Prostate gland (tissue), 2 donors: Measurements from ENCODE around the gene OTULIN. TPM values are rescaled to one million over a fixed set of nuclear protein-coding genes. Genes with fewer than 3 reads are reported as not detected.

Source experiments
- DNase-seq: peaks from one replicate; pipeline ENCODE4 v3.0.0-alpha.2; 2019; ENCODE audit warnings: low spot score
- H3K27ac ChIP-seq, 2 donors: fragments of 200-600 bp; sonication (generic); 2 replicates each; pipeline ENCODE4 v1.5.1; 2017 to 2019
- H3K27me3 ChIP-seq: fragments of 200-600 bp; sonication (generic); replicated peaks from 2 replicates; pipeline ENCODE4 v1.5.1; 2019; ENCODE audit not compliant: insufficient read depth
- H3K36me3 ChIP-seq, 2 donors: fragments of 200-600 bp; sonication (generic); 1 replicate in 1 of 2; 2 replicates in 1 of 2; pipeline versions ENCODE4 v1.5.1 to v1.8.1; 2017 to 2019
- H3K4me1 ChIP-seq: fragments of 200-600 bp; sonication (generic); replicated peaks from 2 replicates; pipeline ENCODE4 v1.5.1; 2019
- H3K4me3 ChIP-seq, 2 donors: fragments of 200-600 bp; sonication (generic); 2 replicates each; pipeline ENCODE4 v1.5.1; 2017 to 2019
- H3K9me3 ChIP-seq: fragments of 200-600 bp; sonication (generic); 2 replicates; pipeline ENCODE4 v1.5.1; 2017
- POLR2A ChIP-seq: fragments of 450-650 bp; IDR thresholded peaks from one replicate; pipeline ENCODE4 v1.6.1; 2016; ENCODE audit warnings: antibody characterized with exemption, mild to moderate bottlenecking
- POLR2AphosphoS5 ChIP-seq: sonication (generic); formaldehyde crosslinking; IDR thresholded peaks from one replicate; pipeline ENCODE4 v1.6.1; 2017; ENCODE audit warnings: antibody characterized with exemption
- WGBS: methylation state at CpG from one replicate; pipeline ENCODE4 v1.1.5; 2018; 5-methylcytosine and 5-hydroxymethylcytosine counted together
- intact Hi-C: fragments of 100-400 bp; cut with DNase I; formaldehyde crosslinking; loops from one replicate; pipeline ENCODE4 v1.14.2; 2022
- total RNA-seq, 2 donors: library from RNA; depleted of rRNA; stranded (reverse); fragments of >200 nt; gene quantifications; one replicate each; pipeline ENCODE4 v1.1.0, GENCODE V29; 2016
- TF ChIP-seq, protein P1 (sequence below), 4 experiments: fragments of 200-600 bp in 2 of 4; fragments of 450-650 bp in 2 of 4; sonication (generic) in 2 of 4; IDR thresholded peaks; 1 replicate in 3 of 4; 2 replicates in 1 of 4; pipeline ENCODE4 v1.5.1; 2016 to 2019; ENCODE audit warnings: antibody characterized with exemption in 4 of 4, mild to moderate bottlenecking in 2 of 4, moderate library complexity in 2 of 4

OTULIN gene
- total RNA-seq, 2 donors from 2014 or later, result 35.5 to 51.8 TPM

DNA sequence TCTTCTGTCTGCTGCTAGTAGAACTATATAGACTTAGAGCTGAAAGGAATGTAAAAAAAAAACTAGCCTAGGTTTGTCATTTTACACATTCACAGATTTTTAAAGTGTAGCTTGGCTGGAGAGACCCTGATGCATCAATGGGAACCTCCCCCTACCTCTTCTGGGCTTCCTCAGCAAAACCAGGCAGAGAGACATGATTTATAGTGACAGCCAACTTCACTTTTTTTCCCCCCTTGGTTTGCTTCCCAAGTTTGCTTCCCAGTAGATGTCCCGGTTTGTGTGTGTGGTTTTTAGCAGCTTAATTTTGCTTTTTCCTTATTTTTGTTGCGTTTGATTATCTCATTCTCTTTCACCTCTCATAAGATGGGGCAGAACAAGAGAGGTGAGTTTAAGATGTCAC is 1.8 kb downstream of the OTULIN start:
- H3K27ac ChIP-seq, result peak overlapping the region; percentile 93 to 98
- no peak for DNase-seq
- peak overlapping the region; percentile 72 to 74 for H3K4me3 ChIP-seq
- H3K9me3 ChIP-seq, result no peaks in the 10 kb centered on the region
- intact Hi-C loops, result loop anchor here (10.0 kb wide), 1 partner anchor 682 kb away; no protein-coding TSS in a partner anchor
- no peaks in the 10 kb centered on the region for H3K36me3 ChIP-seq
- H3K4me1 ChIP-seq, result peaks cover 11% of the 10 kb centered on the region
- H3K27me3 ChIP-seq, result no peaks in the 10 kb centered on the region
- 38% methylated on average over 2 of the region's 2 CpGs for WGBS
- TF ChIP-seq, protein P1, sequence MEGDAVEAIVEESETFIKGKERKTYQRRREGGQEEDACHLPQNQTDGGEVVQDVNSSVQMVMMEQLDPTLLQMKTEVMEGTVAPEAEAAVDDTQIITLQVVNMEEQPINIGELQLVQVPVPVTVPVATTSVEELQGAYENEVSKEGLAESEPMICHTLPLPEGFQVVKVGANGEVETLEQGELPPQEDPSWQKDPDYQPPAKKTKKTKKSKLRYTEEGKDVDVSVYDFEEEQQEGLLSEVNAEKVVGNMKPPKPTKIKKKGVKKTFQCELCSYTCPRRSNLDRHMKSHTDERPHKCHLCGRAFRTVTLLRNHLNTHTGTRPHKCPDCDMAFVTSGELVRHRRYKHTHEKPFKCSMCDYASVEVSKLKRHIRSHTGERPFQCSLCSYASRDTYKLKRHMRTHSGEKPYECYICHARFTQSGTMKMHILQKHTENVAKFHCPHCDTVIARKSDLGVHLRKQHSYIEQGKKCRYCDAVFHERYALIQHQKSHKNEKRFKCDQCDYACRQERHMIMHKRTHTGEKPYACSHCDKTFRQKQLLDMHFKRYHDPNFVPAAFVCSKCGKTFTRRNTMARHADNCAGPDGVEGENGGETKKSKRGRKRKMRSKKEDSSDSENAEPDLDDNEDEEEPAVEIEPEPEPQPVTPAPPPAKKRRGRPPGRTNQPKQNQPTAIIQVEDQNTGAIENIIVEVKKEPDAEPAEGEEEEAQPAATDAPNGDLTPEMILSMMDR (IDR thresholded peaks at IDR 0.05), result no peak
- TF ChIP-seq POLR2AphosphoS5, result peak; percentile 2

DNA sequence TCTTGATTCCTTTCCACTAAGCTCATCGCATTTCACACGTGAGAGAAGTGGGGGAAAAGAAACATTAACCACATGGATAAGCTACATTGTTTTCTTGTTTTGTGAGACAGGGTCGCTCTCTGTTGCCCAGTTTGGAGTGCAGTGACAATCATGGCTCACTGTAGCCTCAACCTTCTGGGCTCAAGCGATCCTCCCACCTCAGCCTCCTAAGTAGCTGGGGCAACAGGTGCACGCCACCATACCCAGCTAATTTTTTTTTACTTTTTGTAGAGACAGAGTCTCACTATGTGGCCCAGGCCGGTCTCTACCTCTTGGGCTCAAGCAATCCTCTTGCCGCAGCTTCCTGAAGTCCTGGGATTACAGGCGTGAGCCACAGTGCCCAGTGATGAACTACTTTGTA is 2.8 kb downstream of the OTULIN start:
- no peaks in the 10 kb centered on the region for H3K36me3 ChIP-seq
- intact Hi-C loops, result loop anchor here (10.0 kb wide), 1 partner anchor 682 kb away; no protein-coding TSS in a partner anchor
- no peak for DNase-seq
- H3K4me1 ChIP-seq, result peaks cover 14% of the 10 kb centered on the region
- H3K27ac ChIP-seq, result peak overlapping the region in 1 of 2 donors; percentile 93
- H3K4me3 ChIP-seq, result no peak overlapping the region
- H3K9me3 ChIP-seq, result no peaks in the 10 kb centered on the region
- no peaks in the 10 kb centered on the region for H3K27me3 ChIP-seq
- TF ChIP-seq POLR2AphosphoS5, result no peak
- TF ChIP-seq, protein P1 (IDR thresholded peaks at IDR 0.05), result no peak
- no peak for TF ChIP-seq POLR2A
- WGBS, result 87% methylated on average over 8 of the region's 8 CpGs

DNA sequence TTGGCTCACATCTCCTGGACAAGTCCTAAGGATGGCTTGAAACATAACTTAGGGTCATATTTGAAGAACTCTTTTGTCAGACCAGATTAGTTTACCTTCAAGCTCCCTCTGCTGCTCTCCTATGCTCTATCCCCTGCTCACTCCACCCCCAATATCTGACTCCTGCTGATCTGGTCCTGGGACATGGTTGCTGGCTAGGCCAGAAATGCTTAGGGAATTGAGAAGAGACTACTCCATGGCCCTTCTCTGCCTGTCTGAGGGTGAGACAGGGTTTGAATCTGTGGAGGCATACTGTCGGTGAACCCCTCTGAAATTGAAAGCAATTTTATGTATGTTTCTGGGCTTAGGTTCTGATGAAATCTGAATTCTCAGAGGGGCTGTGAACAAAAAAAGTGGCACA is 3.3 kb downstream of the OTULIN start:
- 94% methylated on average over 1 of the region's 1 CpG for WGBS
- Histone ChIP-seq H3K4me1 (peaks cover 17% of the 10 kb centered on the region), H3K9me3 (no peaks in the 10 kb centered on the region), H3K27me3 (no peaks in the 10 kb centered on the region), H3K27ac (peak overlapping the region; percentile 12 to 93), H3K36me3 (no peaks in the 10 kb centered on the region), H3K4me3 (no peak overlapping the region)
- intact Hi-C loops, result loop anchor here (10.0 kb wide), 1 partner anchor 683 kb away; no protein-coding TSS in a partner anchor
- no peak for DNase-seq
- TF ChIP-seq POLR2A (no peak), POLR2AphosphoS5 (no peak)
- TF ChIP-seq, protein P1 (IDR thresholded peaks at IDR 0.05), result no peak

- H3K4me1 ChIP-seq, result peaks cover 14% of the 10 kb centered on the region
- TF ChIP-seq POLR2A, result no peak
- TF ChIP-seq, protein P1 (IDR thresholded peaks at IDR 0.05), result no peak
- no peak for TF ChIP-seq POLR2AphosphoS5
- H3K36me3 ChIP-seq, result no peaks in the 10 kb centered on the region
- H3K27ac ChIP-seq, result peak overlapping the region; percentile 12 to 93
- WGBS, result 79% methylated on average over 5 of the region's 5 CpGs
- intact Hi-C loops, result loop anchor here (10.0 kb wide), 1 partner anchor 683 kb away; no protein-coding TSS in a partner anchor
- no peaks in the 10 kb centered on the region for H3K27me3 ChIP-seq
- DNase-seq, result no peak
- no peak overlapping the region for H3K4me3 ChIP-seq
- no peaks in the 10 kb centered on the region for H3K9me3 ChIP-seq
Measured at GRCh38 chr5:14668181-14668591, 3.7 kb downstream of the OTULIN start.

DNA sequence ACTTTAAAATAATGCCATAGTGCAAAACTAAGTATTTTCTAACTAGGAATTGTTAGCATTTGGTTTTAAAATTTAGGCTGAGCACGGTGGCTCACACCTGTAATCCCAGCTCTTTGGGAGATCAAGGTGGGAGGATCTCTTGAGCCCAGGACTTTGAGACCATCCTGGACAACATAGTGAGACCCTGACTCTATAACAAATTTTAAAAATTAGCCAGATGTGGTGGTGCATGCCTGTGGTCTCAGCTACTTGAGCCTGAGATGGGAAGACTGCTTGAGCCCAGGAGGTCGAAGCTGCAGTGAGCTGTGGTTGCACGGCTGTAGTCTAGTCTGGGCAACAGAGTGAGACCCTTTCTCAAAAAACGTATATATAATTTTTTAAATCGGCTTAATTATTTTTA is 4.9 kb downstream of the OTULIN start:
- Histone ChIP-seq H3K4me3 (no peak overlapping the region), H3K9me3 (no peaks in the 10 kb centered on the region), H3K4me1 (peaks cover 14% of the 10 kb centered on the region), H3K27ac (no peak overlapping the region), H3K27me3 (no peaks in the 10 kb centered on the region), H3K36me3 (no peaks in the 10 kb centered on the region)
- intact Hi-C loops, result loop anchor here (10.0 kb wide), 1 partner anchor 685 kb away; no protein-coding TSS in a partner anchor
- DNase-seq, result no peak
- 92% methylated on average over 5 of the region's 5 CpGs for WGBS
- TF ChIP-seq POLR2A, result no peak
- TF ChIP-seq, protein P1 (IDR thresholded peaks at IDR 0.05), result no peak
- TF ChIP-seq POLR2AphosphoS5, result no peak
